Heart left ventricle (tissue), 16 donors: Measurements from ENCODE around the gene PLCB2. TPM values are rescaled to one million over a fixed set of nuclear protein-coding genes. Genes with fewer than 3 reads are reported as not detected.

ENCODE experiments used
- ATAC-seq, 4 donors: fragments of 200-7000 bp; cut with Tn5 transposase; one replicate each; pipeline ENCODE4 v1.9.1; 2020 to 2022; ENCODE audit warnings: moderate library complexity in 4 of 4, mild to moderate bottlenecking in 3 of 4, moderate number of reproducible peaks in 1 of 4
- DNase-seq, 5 donors: peaks; one replicate each; pipeline ENCODE4 v3.0.0-alpha.2; 2020
- H3K27ac ChIP-seq, 12 donors: fragments of 200-600 bp; sonication (generic) in 4 of 12; one replicate each; pipeline versions ENCODE4 v1.5.0 to v1.8.0; 2016 to 2022; ENCODE audit warnings: mild to moderate bottlenecking in 2 of 12
- H3K27me3 ChIP-seq, 9 donors: fragments of 200-600 bp; sonication (generic) in 2 of 9; one replicate each; pipeline versions ENCODE4 v1.5.1 to v1.8.0; 2016 to 2022; ENCODE audit warnings: mild to moderate bottlenecking in 3 of 9
- H3K36me3 ChIP-seq, 9 donors: fragments of 200-600 bp; sonication (generic) in 2 of 9; one replicate each; pipeline versions ENCODE4 v1.5.0 to v1.8.0; 2018 to 2022; ENCODE audit warnings: mild to moderate bottlenecking in 2 of 9
- H3K4me1 ChIP-seq, 12 donors: fragments of 200-600 bp; sonication (generic) in 4 of 12; one replicate each; pipeline versions ENCODE4 v1.5.0 to v1.8.0; 2016 to 2022; ENCODE audit warnings: mild to moderate bottlenecking in 3 of 12
- H3K4me3 ChIP-seq, 12 donors: fragments of 200-600 bp; sonication (generic) in 4 of 12; one replicate each; pipeline versions ENCODE4 v1.5.0 to v1.8.0; 2017 to 2022; ENCODE audit warnings: mild to moderate bottlenecking in 9 of 12, moderate library complexity in 4 of 12
- H3K9me3 ChIP-seq, 12 donors: fragments of 200-600 bp; sonication (generic) in 4 of 12; one replicate each; pipeline versions ENCODE4 v1.5.0 to v1.8.0; 2016 to 2022; ENCODE audit warnings: mild to moderate bottlenecking in 1 of 12
- CTCF ChIP-seq, 12 donors: fragments of 200-600 bp; sonication (generic) in 4 of 12; IDR thresholded peaks; one replicate each; pipeline versions ENCODE4 v1.5.0 to v1.8.0; 2018 to 2022; ENCODE audit warnings: antibody characterized with exemption in 12 of 12, mild to moderate bottlenecking in 5 of 12
- POLR2A ChIP-seq, 2 donors: fragments of 450-650 bp; IDR thresholded peaks; one replicate each; pipeline ENCODE4 v1.6.1; 2017; ENCODE audit warnings: antibody characterized with exemption in 2 of 2, mild to moderate bottlenecking in 2 of 2, moderate library complexity in 2 of 2
- WGBS, 4 donors: extraction: QIAGEN DNeasy Blood & Tissue Kit in 2 of 4; methylation state at CpG; one replicate each; pipeline versions ENCODE4 v1.1.5 to v1.1.7; 2013 to 2018; 5-methylcytosine and 5-hydroxymethylcytosine counted together
- intact Hi-C, 10 donors: fragments of 100-400 bp; cut with DNase I; formaldehyde crosslinking; loops; one replicate each; pipeline versions ENCODE4 v1.11.1 to v1.14.2; 2022
- polyA plus RNA-seq, 2 donors: library from polyadenylated mRNA; stranded (reverse); fragments of 200-250 nt; gene quantifications; one replicate each; pipeline ENCODE4 v1.2.3, GENCODE V29; 2013
- total RNA-seq, 9 donors: library from RNA; depleted of rRNA in 2 of 9; stranded (reverse); fragments of >200 nt in 2 of 9; fragmentation: NEBNext Ultra II Directional in 3 of 9; extraction: Animal tissue kit (Norgen Biotek cat#: 25700) in 3 of 9; gene quantifications; one replicate each; pipeline versions ENCODE4 v1.1.0 to v1.2.4, GENCODE V29; 2016 to 2023
- donor health status: ischemic (EF 13 %, LVEDD 7.1; RV severe dilation, severe dysfunction).
- donor health status: healthy with polysubstance abuse.
- donor health status: DM: no; HTN: yes; CAD: no.
- donor health status: DM: no; HTN: no; CAD: no.
- donor health status: ischemic (EF 25% LVEDD 6.9; RV normal size, moderate dysfunction).
- donor health status: ischemic (EF 25% LVEDD 5.7; RV mildly dilated, moderate dysfunction).
- donor health status: healthy.
- donor health status: DM: yes; HTN: yes; CAD: no.
- donor health status: ischemic (EF 35%, LVEDD 5.7; RV mildly dilated, moderate dysfunction).
- donor health status: nonischemic (EF 11% LVEDD 7.7; RV severe dilation, severe dysfunction).
- donor health status: DM: yes; HTN: yes; CAD: no.
- donor health status: PGD.
- donor health status: ischemic (EF 29% LVEDD 5.4; RV normal size, mild dysfunction).
- donor health status: nonischemic (EF 23%, LVEDD 6.1; RV moderate dilation, normal function).

The PLCB2 gene
- total and polyA plus RNA-seq, 11 donors, result 1.6 to 46.2 (median 4.8) TPM

GRCh38 chr15:40354408-40355171 lies 46.9 kb upstream of the PLCB2 start:
- no peak overlapping the region for H3K4me3 ChIP-seq
- H3K27ac ChIP-seq, result no peak overlapping the region
- TF ChIP-seq CTCF (IDR thresholded peaks at IDR 0.05) (peak in 10 of 12 donors; percentile 3 to 54 (median 28)), POLR2A (IDR thresholded peaks at IDR 0.05) (no peak)
- H3K36me3 ChIP-seq, result no peaks in the 10 kb centered on the region
- intact Hi-C loops, result loop anchor here in 1 of 10 donors (5.0 kb wide), 1 partner anchor 42 kb away; no protein-coding TSS in a partner anchor
- H3K4me1 ChIP-seq, result peaks cover 0 to 29% (median 10%) of the 10 kb centered on the region in 12 donors
- 40 to 46% (median 44%) methylated on average over 8 to 9 of the region's 9 CpGs for WGBS, 4 donors
- ATAC-seq (peak in 2 of 4 donors; percentile 33 to 51), DNase-seq (peak in 2 of 5 donors; percentile 30 to 49)
- H3K27me3 ChIP-seq, result no peaks in the 10 kb centered on the region
- H3K9me3 ChIP-seq, result no peaks in the 10 kb centered on the region

- Histone ChIP-seq H3K27ac (no peak overlapping the region), H3K4me1 (peaks cover 0 to 27% (median 9%) of the 10 kb centered on the region in 12 donors), H3K9me3 (no peaks in the 10 kb centered on the region), H3K36me3 (no peaks in the 10 kb centered on the region), H3K27me3 (no peaks in the 10 kb centered on the region), H3K4me3 (no peak overlapping the region)
- 58 to 82% (median 70%) methylated on average over 5 of the region's 5 CpGs for WGBS, 4 donors
- no peak for ATAC-seq
- TF ChIP-seq POLR2A (IDR thresholded peaks at IDR 0.05) (no peak), CTCF (IDR thresholded peaks at IDR 0.05) (no peak)
- peak in 2 of 5 donors; percentile 11 to 19 for DNase-seq
- intact Hi-C loops, result no loop called here
Measured at GRCh38 chr15:40353697-40354096, 46.0 kb upstream of the PLCB2 start.

GRCh38 chr15:40352281-40352901 lies 44.7 kb upstream of the PLCB2 start:
- intact Hi-C loops, result no loop called here
- Histone ChIP-seq H3K27me3 (no peaks in the 10 kb centered on the region), H3K4me3 (no peak overlapping the region), H3K36me3 (no peaks in the 10 kb centered on the region), H3K9me3 (no peaks in the 10 kb centered on the region), H3K27ac (no peak overlapping the region), H3K4me1 (peaks cover 0 to 24% (median 3%) of the 10 kb centered on the region in 12 donors)
- 84 to 90% (median 86%) methylated on average over 7 of the region's 7 CpGs for WGBS, 4 donors
- DNase-seq (peak in 2 of 5 donors; percentile 2 to 17), ATAC-seq (no peak)
- no peak for TF ChIP-seq CTCF (IDR thresholded peaks at IDR 0.05)
- no peak for TF ChIP-seq POLR2A (IDR thresholded peaks at IDR 0.05)

- Histone ChIP-seq H3K9me3 (no peaks in the 10 kb centered on the region), H3K36me3 (no peaks in the 10 kb centered on the region), H3K27me3 (no peaks in the 10 kb centered on the region), H3K27ac (no peak overlapping the region), H3K4me3 (no peak overlapping the region), H3K4me1 (peaks cover 0 to 23% (median 8%) of the 10 kb centered on the region in 12 donors)
- WGBS, 4 donors, result 92 to 97% (median 94%) methylated on average over 5 of the region's 5 CpGs
- no peak for TF ChIP-seq CTCF (IDR thresholded peaks at IDR 0.05)
- no peak for TF ChIP-seq POLR2A (IDR thresholded peaks at IDR 0.05)
- no peak for ATAC-seq
- peak in 1 of 5 donors; percentile 42 for DNase-seq
- intact Hi-C loops, result no loop called here
Measured at GRCh38 chr15:40349163-40349562, 41.4 kb upstream of the PLCB2 start.
